Parathyroid adenoma (tissue), 2 donors: ENCODE results near the gene XXYLT1.

Experiments
- H2AFZ ChIP-seq: fragments of 300-600 bp; sonication (generic); one replicate; pipeline ENCODE4 v1.7.0; 2017; ENCODE audit warnings: antibody characterized with exemption, mild to moderate bottlenecking
- H3K27ac ChIP-seq: fragments of 300-600 bp; sonication (generic); one replicate; pipeline ENCODE4 v1.7.0; 2017
- H3K27me3 ChIP-seq: fragments of 300-600 bp; sonication (generic); one replicate; pipeline ENCODE4 v1.7.0; 2017; ENCODE audit warnings: low read length; ENCODE audit not compliant: control insufficient read depth, insufficient read depth
- H3K36me3 ChIP-seq: fragments of 300-600 bp; sonication (generic); one replicate; pipeline ENCODE4 v1.7.0; 2017; ENCODE audit warnings: low read length; ENCODE audit not compliant: control insufficient read depth, insufficient read depth
- H3K4me1 ChIP-seq: fragments of 300-600 bp; sonication (generic); one replicate; pipeline ENCODE4 v1.7.0; 2017; ENCODE audit warnings: control low read depth
- H3K4me2 ChIP-seq: fragments of 300-600 bp; sonication (generic); one replicate; pipeline ENCODE4 v1.7.0; 2017; ENCODE audit warnings: low read length
- H3K4me3 ChIP-seq: fragments of 300-600 bp; sonication (generic); one replicate; pipeline ENCODE4 v1.7.0; 2017; ENCODE audit warnings: low read depth, low read length
- H3K79me2 ChIP-seq: fragments of 300-600 bp; sonication (generic); one replicate; pipeline ENCODE4 v1.7.0; 2017; ENCODE audit warnings: control low read depth
- H3K9ac ChIP-seq: fragments of 300-600 bp; sonication (generic); one replicate; pipeline ENCODE4 v1.7.0; 2017; ENCODE audit warnings: mild to moderate bottlenecking
- H3K9me3 ChIP-seq: fragments of 300-600 bp; sonication (generic); one replicate; pipeline ENCODE4 v1.7.0; 2017; ENCODE audit warnings: low read length; ENCODE audit not compliant: control insufficient read depth
- CTCF ChIP-seq: fragments of 300-600 bp; sonication (generic); IDR thresholded peaks from one replicate; pipeline ENCODE4 v1.7.0; 2017; ENCODE audit warnings: antibody characterized with exemption, mild to moderate bottlenecking
- donor health status: primary hyperparathyroidism.

XXYLT1 gene

GRCh38 chr3:195226445-195226844, 44.5 kb downstream of the XXYLT1 start:
- H3K27ac ChIP-seq = no peak overlapping the region

GRCh38 chr3:195224980-195225580, 45.9 kb downstream of the XXYLT1 start:
- H3K9ac ChIP-seq = no peak overlapping the region
- no peak overlapping the region for H2AFZ ChIP-seq
- no peaks in the 10 kb centered on the region for H3K36me3 ChIP-seq
- H3K4me3 ChIP-seq = no peak overlapping the region
- peaks cover 18% of the 10 kb centered on the region for H3K79me2 ChIP-seq
- no peak overlapping the region for H3K4me2 ChIP-seq
- no peak overlapping the region for H3K27ac ChIP-seq
- H3K9me3 ChIP-seq = no peaks in the 10 kb centered on the region
- H3K27me3 ChIP-seq = no peaks in the 10 kb centered on the region
- peaks cover 9% of the 10 kb centered on the region for H3K4me1 ChIP-seq
- no peak for TF ChIP-seq CTCF

More at GRCh38 chr3:195226445-195226844, 44.5 kb downstream of the XXYLT1 start:
- peaks cover 5% of the 10 kb centered on the region for H3K4me1 ChIP-seq
- H3K36me3 ChIP-seq = no peaks in the 10 kb centered on the region
- no peaks in the 10 kb centered on the region for H3K27me3 ChIP-seq
- H3K9me3 ChIP-seq = no peaks in the 10 kb centered on the region
- peaks cover 6% of the 10 kb centered on the region for H3K79me2 ChIP-seq
- no peak overlapping the region for H3K9ac ChIP-seq
- no peak overlapping the region for H2AFZ ChIP-seq
- TF ChIP-seq CTCF = no peak
- no peak overlapping the region for H3K4me2 ChIP-seq
- H3K4me3 ChIP-seq = no peak overlapping the region

- Histone ChIP-seq H3K9ac (no peak overlapping the region), H3K4me3 (no peak overlapping the region), H3K4me2 (no peak overlapping the region), H3K36me3 (no peaks in the 10 kb centered on the region), H3K9me3 (no peaks in the 10 kb centered on the region), H3K27ac (no peak overlapping the region), H3K27me3 (no peaks in the 10 kb centered on the region), H2AFZ (no peak overlapping the region), H3K4me1 (peaks cover 9% of the 10 kb centered on the region), H3K79me2 (peaks cover 18% of the 10 kb centered on the region)
- TF ChIP-seq CTCF = no peak
Measured at GRCh38 chr3:195224156-195224979, 46.6 kb downstream of the XXYLT1 start.

GRCh38 chr3:195221876-195222617, 48.9 kb downstream of the XXYLT1 start:
- Histone ChIP-seq H3K27ac (peak overlapping the region; percentile 51), H3K4me1 (peaks cover 9% of the 10 kb centered on the region), H3K4me2 (no peak overlapping the region), H3K27me3 (no peaks in the 10 kb centered on the region), H3K79me2 (peaks cover 18% of the 10 kb centered on the region), H3K4me3 (no peak overlapping the region), H3K36me3 (no peaks in the 10 kb centered on the region), H3K9me3 (no peaks in the 10 kb centered on the region), H3K9ac (no peak overlapping the region), H2AFZ (peak overlapping the region; percentile 67)
- no peak for TF ChIP-seq CTCF
